ENCODE measurements around the gene GIGYF2. TPM values are rescaled to one million over a fixed set of nuclear protein-coding genes. Genes with fewer than 3 reads are reported as not detected.

Gene GIGYF2
- polyA plus RNA-seq, 1 donor from 2014 or later, result 52.6 TPM

DNA sequence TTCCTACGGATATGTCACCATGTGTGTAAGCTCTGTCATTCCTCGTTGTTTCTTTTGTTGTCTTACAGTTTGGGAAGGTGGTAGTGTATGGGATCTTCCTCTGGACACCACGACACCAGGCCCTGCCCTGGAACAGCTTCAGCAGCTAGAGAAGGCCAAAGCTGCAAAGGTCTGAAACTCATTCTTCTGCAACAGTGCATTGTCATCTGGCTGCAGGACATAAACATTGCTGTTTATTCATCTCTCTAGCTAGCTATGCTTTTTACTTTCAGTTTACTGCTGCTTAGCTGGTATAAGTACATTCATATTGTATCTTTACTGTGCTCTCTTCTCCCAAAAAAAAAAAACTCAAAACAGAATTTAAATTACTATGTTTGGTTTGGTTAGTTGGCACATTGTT, 118.4 kb downstream of the GIGYF2 start:
- Histone ChIP-seq H3K9me3 (ENCODE audit: low read length) (no peaks in the 10 kb centered on the region), H3F3A (ENCODE audit: insufficient read depth, low read length, poor library complexity, severe bottlenecking) (no peaks in the 10 kb centered on the region), H3K27me3 (ENCODE audit: insufficient read depth, low read depth, low read length) (no peaks in the 10 kb centered on the region), H3K9me2 (ENCODE audit: insufficient read depth, low read length) (no peaks in the 10 kb centered on the region), H2AFZ (ENCODE audit: low read depth, low read length) (no peak overlapping the region), H3K79me2 (replicated peaks; ENCODE audit: insufficient read depth, low read length) (no peaks in the 10 kb centered on the region), H3K4me2 (ENCODE audit: low read length) (no peak overlapping the region), H3K36me3 (ENCODE audit: insufficient read depth, low read length) (peaks cover 13% of the 10 kb centered on the region), H3K27ac (ENCODE audit: low read length) (no peak overlapping the region), H3K9ac (ENCODE audit: low read length) (no peak overlapping the region), H4K20me1 (ENCODE audit: insufficient read depth) (no peaks in the 10 kb centered on the region), H3K4me3 (ENCODE audit: low read length) (no peak overlapping the region)
- no peak for TF ChIP-seq POLR2AphosphoS5 (IDR thresholded peaks at IDR 0.05)
- no peak for TF ChIP-seq MXI1 (conservative IDR thresholded peaks at IDR 0.05; ENCODE audit: poor library complexity, severe bottlenecking)
- no peak for TF ChIP-seq TAF1 (IDR thresholded peaks at IDR 0.05; ENCODE audit: low read depth)
- no peak for TF ChIP-seq RAD21 (conservative IDR thresholded peaks at IDR 0.05)
- TF ChIP-seq EZH2 (IDR thresholded peaks at IDR 0.05; ENCODE audit: borderline replicate concordance, insufficient read depth, low read length, poor library complexity, severe bottlenecking), result no peak
- TF ChIP-seq, protein P1, sequence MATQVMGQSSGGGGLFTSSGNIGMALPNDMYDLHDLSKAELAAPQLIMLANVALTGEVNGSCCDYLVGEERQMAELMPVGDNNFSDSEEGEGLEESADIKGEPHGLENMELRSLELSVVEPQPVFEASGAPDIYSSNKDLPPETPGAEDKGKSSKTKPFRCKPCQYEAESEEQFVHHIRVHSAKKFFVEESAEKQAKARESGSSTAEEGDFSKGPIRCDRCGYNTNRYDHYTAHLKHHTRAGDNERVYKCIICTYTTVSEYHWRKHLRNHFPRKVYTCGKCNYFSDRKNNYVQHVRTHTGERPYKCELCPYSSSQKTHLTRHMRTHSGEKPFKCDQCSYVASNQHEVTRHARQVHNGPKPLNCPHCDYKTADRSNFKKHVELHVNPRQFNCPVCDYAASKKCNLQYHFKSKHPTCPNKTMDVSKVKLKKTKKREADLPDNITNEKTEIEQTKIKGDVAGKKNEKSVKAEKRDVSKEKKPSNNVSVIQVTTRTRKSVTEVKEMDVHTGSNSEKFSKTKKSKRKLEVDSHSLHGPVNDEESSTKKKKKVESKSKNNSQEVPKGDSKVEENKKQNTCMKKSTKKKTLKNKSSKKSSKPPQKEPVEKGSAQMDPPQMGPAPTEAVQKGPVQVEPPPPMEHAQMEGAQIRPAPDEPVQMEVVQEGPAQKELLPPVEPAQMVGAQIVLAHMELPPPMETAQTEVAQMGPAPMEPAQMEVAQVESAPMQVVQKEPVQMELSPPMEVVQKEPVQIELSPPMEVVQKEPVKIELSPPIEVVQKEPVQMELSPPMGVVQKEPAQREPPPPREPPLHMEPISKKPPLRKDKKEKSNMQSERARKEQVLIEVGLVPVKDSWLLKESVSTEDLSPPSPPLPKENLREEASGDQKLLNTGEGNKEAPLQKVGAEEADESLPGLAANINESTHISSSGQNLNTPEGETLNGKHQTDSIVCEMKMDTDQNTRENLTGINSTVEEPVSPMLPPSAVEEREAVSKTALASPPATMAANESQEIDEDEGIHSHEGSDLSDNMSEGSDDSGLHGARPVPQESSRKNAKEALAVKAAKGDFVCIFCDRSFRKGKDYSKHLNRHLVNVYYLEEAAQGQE (IDR thresholded peaks at IDR 0.05; ENCODE audit: borderline replicate concordance), result no peak
- TF ChIP-seq, protein P2, sequence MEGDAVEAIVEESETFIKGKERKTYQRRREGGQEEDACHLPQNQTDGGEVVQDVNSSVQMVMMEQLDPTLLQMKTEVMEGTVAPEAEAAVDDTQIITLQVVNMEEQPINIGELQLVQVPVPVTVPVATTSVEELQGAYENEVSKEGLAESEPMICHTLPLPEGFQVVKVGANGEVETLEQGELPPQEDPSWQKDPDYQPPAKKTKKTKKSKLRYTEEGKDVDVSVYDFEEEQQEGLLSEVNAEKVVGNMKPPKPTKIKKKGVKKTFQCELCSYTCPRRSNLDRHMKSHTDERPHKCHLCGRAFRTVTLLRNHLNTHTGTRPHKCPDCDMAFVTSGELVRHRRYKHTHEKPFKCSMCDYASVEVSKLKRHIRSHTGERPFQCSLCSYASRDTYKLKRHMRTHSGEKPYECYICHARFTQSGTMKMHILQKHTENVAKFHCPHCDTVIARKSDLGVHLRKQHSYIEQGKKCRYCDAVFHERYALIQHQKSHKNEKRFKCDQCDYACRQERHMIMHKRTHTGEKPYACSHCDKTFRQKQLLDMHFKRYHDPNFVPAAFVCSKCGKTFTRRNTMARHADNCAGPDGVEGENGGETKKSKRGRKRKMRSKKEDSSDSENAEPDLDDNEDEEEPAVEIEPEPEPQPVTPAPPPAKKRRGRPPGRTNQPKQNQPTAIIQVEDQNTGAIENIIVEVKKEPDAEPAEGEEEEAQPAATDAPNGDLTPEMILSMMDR (IDR thresholded peaks at IDR 0.05; ENCODE audit: poor library complexity, severe bottlenecking), result no peak
- no peak for TF ChIP-seq SMC3 (conservative IDR thresholded peaks at IDR 0.05; ENCODE audit: poor library complexity)
- TF ChIP-seq EP300 (conservative IDR thresholded peaks at IDR 0.05; ENCODE audit: poor library complexity, severe bottlenecking), result no peak

DNA sequence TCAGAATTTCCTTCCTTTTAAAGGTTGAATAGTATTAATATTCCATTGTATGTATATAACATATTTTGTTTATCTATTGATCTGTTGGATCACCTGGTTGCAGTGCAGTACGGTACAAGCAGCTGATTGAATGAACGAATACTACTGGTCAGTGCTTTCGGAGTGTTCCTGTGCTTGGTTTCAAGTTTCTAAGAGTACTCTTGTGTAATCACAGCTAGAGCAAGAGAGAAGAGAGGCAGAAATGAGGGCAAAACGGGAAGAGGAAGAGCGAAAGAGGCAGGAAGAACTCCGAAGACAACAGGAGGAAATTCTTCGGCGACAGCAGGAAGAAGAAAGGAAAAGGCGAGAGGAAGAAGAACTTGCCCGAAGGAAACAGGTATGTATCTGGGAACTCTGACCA, 119.5 kb downstream of the GIGYF2 start:
- Histone ChIP-seq H3K27ac (ENCODE audit: low read length) (no peak overlapping the region), H3K36me3 (ENCODE audit: insufficient read depth, low read length) (peaks cover 13% of the 10 kb centered on the region), H3K79me2 (replicated peaks; ENCODE audit: insufficient read depth, low read length) (no peaks in the 10 kb centered on the region), H3K9me2 (ENCODE audit: insufficient read depth, low read length) (no peaks in the 10 kb centered on the region), H3F3A (ENCODE audit: insufficient read depth, low read length, poor library complexity, severe bottlenecking) (no peaks in the 10 kb centered on the region), H3K9me3 (ENCODE audit: low read length) (no peaks in the 10 kb centered on the region), H3K4me2 (ENCODE audit: low read length) (no peak overlapping the region), H4K20me1 (ENCODE audit: insufficient read depth) (no peaks in the 10 kb centered on the region), H3K4me3 (ENCODE audit: low read length) (no peak overlapping the region), H2AFZ (ENCODE audit: low read depth, low read length) (no peak overlapping the region), H3K27me3 (ENCODE audit: insufficient read depth, low read depth, low read length) (no peaks in the 10 kb centered on the region), H3K9ac (ENCODE audit: low read length) (no peak overlapping the region)
- TF ChIP-seq EP300 (conservative IDR thresholded peaks at IDR 0.05; ENCODE audit: poor library complexity, severe bottlenecking) (no peak), POLR2AphosphoS5 (IDR thresholded peaks at IDR 0.05) (no peak), EZH2 (IDR thresholded peaks at IDR 0.05; ENCODE audit: borderline replicate concordance, insufficient read depth, low read length, poor library complexity, severe bottlenecking) (no peak), TAF1 (IDR thresholded peaks at IDR 0.05; ENCODE audit: low read depth) (no peak), SMC3 (conservative IDR thresholded peaks at IDR 0.05; ENCODE audit: poor library complexity) (no peak), RAD21 (conservative IDR thresholded peaks at IDR 0.05) (no peak), MXI1 (conservative IDR thresholded peaks at IDR 0.05; ENCODE audit: poor library complexity, severe bottlenecking) (no peak)
- TF ChIP-seq, protein P2 (IDR thresholded peaks at IDR 0.05; ENCODE audit: poor library complexity, severe bottlenecking), result no peak
- TF ChIP-seq, protein P1 (IDR thresholded peaks at IDR 0.05; ENCODE audit: borderline replicate concordance), result no peak

All from neural cell (in vitro differentiated cells).